ENCODE data around the gene RBM34. TPM values are rescaled to one million over a fixed set of nuclear protein-coding genes. Genes with fewer than 3 reads are reported as not detected.

The RBM34 gene
- total and polyA plus RNA-seq, 10 of the 15 experiments (the other 5 are each of a cell fraction or from before 2014, with no cell fraction given): 46.4 to 132 (median 109) TPM

DNA sequence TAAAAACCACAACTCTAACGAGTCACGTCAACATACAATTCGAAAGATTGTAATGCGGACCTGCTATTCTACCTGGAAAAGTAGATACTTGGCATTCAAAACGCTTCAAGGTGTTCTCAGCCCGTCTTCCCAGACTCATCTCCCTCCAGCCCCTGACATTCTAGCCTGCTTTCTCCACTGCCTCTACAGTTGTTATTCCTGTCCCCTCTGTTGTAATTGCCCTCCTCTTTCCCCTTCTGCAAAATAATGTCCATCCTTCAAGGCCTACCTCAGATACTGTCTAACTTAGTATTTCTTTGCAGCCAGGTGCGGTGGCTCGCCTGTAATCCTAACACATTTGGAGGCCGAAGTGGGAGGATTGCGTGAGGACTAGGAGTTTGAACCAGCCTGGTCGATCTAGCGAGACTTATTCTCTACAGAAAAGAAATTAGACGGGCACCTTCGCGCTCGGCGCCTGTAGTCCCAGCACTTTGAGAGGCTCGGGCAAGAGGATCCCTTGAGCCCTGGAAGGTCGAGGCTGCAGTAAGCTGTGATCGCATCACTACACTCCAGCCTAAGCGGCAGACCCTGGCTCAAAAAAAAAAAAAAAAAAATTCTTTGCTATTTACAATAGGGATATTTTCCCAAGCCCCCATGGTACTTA, 756 bp upstream of the RBM34 start:
- RAD21 ChIA-PET (ENCODE audit: unreplicated experiment): interaction anchor here (1.0 to 2.6 kb wide), 3 partner anchors 40 to 255 kb away, joined by 4 to 11 read pairs (median 5); no protein-coding TSS in a partner anchor

More for the DNA sequence above, 756 bp upstream of the RBM34 start:
- TF ChIP-seq, protein P1, sequence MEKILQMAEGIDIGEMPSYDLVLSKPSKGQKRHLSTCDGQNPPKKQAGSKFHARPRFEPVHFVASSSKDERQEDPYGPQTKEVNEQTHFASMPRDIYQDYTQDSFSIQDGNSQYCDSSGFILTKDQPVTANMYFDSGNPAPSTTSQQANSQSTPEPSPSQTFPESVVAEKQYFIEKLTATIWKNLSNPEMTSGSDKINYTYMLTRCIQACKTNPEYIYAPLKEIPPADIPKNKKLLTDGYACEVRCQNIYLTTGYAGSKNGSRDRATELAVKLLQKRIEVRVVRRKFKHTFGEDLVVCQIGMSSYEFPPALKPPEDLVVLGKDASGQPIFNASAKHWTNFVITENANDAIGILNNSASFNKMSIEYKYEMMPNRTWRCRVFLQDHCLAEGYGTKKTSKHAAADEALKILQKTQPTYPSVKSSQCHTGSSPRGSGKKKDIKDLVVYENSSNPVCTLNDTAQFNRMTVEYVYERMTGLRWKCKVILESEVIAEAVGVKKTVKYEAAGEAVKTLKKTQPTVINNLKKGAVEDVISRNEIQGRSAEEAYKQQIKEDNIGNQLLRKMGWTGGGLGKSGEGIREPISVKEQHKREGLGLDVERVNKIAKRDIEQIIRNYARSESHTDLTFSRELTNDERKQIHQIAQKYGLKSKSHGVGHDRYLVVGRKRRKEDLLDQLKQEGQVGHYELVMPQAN (conservative IDR thresholded peaks at IDR 0.05): no peak
- TF ChIP-seq TCF7 (IDR thresholded peaks at IDR 0.05; ENCODE audit: borderline replicate concordance): no peak
- TF ChIP-seq, protein P2, sequence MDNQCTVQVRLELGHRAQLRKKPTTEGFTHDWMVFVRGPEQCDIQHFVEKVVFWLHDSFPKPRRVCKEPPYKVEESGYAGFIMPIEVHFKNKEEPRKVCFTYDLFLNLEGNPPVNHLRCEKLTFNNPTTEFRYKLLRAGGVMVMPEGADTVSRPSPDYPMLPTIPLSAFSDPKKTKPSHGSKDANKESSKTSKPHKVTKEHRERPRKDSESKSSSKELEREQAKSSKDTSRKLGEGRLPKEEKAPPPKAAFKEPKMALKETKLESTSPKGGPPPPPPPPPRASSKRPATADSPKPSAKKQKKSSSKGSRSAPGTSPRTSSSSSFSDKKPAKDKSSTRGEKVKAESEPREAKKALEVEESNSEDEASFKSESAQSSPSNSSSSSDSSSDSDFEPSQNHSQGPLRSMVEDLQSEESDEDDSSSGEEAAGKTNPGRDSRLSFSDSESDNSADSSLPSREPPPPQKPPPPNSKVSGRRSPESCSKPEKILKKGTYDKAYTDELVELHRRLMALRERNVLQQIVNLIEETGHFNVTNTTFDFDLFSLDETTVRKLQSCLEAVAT (IDR thresholded peaks at IDR 0.05): no peak
- TF ChIP-seq RELA (IDR thresholded peaks at IDR 0.05; ENCODE audit: borderline replicate concordance, partially characterized antibody): no peak
- Histone ChIP-seq H3K27me3 (replicated peaks in 1 of 2; ENCODE audit: control insufficient read depth in 2 of 2, insufficient read depth in 2 of 2, low read length in 1 of 2) (no peaks in the 10 kb centered on the region), H3K4me3 (peak overlapping the region; percentile 82), H3K27ac (ENCODE audit: control insufficient read depth, insufficient read depth) (peak overlapping the region; percentile 98), H3K79me2 (ENCODE audit: control insufficient read depth, insufficient read depth, low read length) (peaks cover 31% of the 10 kb centered on the region), H4K20me1 (ENCODE audit: control insufficient read depth, insufficient read depth) (no peaks in the 10 kb centered on the region), H2AFZ (ENCODE audit: control insufficient read depth, low read depth, low read length) (peak overlapping the region; percentile 100), H3K9me3 (replicated peaks; ENCODE audit: control insufficient read depth, insufficient read depth, low read length) (no peaks in the 10 kb centered on the region), H3K9ac (ENCODE audit: control insufficient read depth, insufficient read depth, low read length) (peak overlapping the region; percentile 97), H3K4me1 (ENCODE audit: control insufficient read depth, insufficient read depth, low read length) (peaks cover 3% of the 10 kb centered on the region; the same call in 1 of the 2 replicates), H3K4me2 (ENCODE audit: control insufficient read depth, insufficient read depth) (peak overlapping the region; percentile 87), H3K36me3 (ENCODE audit: control insufficient read depth in 2 of 2, insufficient read depth in 2 of 2, low read length in 1 of 2) (peaks cover 0 to 14% of the 10 kb centered on the region in 2 experiments; a peak in 2 of 4 replicates)
- no peak for ATAC-seq
- BruUV-seq (replicated peaks): TSS peak; percentile 97
- DNase-seq (ENCODE audit: low read depth, low spot score): no peak
- intact Hi-C loops (cut with micrococcal nuclease; ENCODE audit: unreplicated experiment) (loop anchor here (2.0 kb wide), 1 partner anchor 33 kb away; the partner anchor contains the start of gene TOMM20), in situ Hi-C loops (cut with MboI) (no loop called here)
- CTCF ChIA-PET: interaction anchor here (0.6 to 2.8 kb wide), 8 partner anchors 19 to 343 kb away, joined by 3 to 18 read pairs (median 4); partner anchors contain the start of gene B3GALNT2
- 61% methylated on average over 21 of the region's 21 CpGs for WGBS (ENCODE audit: insufficient coverage, insufficient replicate concordance, low lambda C conversion rate, missing lambda C conversion rate)
- POLR2A ChIA-PET: interaction anchor here (0.9 to 1.4 kb wide), 5 partner anchors 16 to 205 kb away, joined by 3 to 6 read pairs (median 3); partner anchors contain the start of genes ARID4B, GGPS1, TBCE and TOMM20
- FAIRE-seq: no peak
- SMC1A ChIA-PET (ENCODE audit: uncharacterized antibody, unreplicated experiment): interaction anchor here (2.2 to 2.9 kb wide), 3 partner anchors 11 to 254 kb away, joined by 10 to 15 read pairs (median 11); no protein-coding TSS in a partner anchor

Measured in GM12878 (cell line).